ENCODE measurements around the gene MED22. TPM values are rescaled to one million over a fixed set of nuclear protein-coding genes. Genes with fewer than 3 reads are reported as not detected.
"Not testable (repeated sequence)": the region's sequence is repeated elsewhere in the genome, so short reads cannot be mapped to it uniquely, and the experiment has no call there.

The MED22 gene
- total RNA-seq, 1 donor from 2014 or later, result 45.7 TPM

- ChIA-PET POLR2A (interaction anchor here (0.6 to 4.6 kb wide), 2 partner anchors 15 to 32 kb away, joined by 3 to 32 read pairs; partner anchors contain the start of genes MED22 and RPL7A), CTCF (no interaction called here)
- peaks cover 62% of the 10 kb centered on the region for H3K36me3 Mint-ChIP-seq (ENCODE audit: low read depth)
- H3K9me3 Mint-ChIP-seq, result no peaks in the 10 kb centered on the region
- ATAC-seq (ENCODE audit: low read depth) (no peak), DNase-seq (no peak)
- no peaks in the 10 kb centered on the region for H3K27me3 Mint-ChIP-seq
- H3K4me3 Mint-ChIP-seq, result no peak overlapping the region
- intact Hi-C loops (cut with micrococcal nuclease), result loop anchor here (10.0 kb wide), 1 partner anchor 732 kb away; the partner anchor contains the start of gene BRD3
- no peak overlapping the region for H3K27ac Mint-ChIP-seq
- no peak for TF ChIP-seq CTCF (IDR thresholded peaks at IDR 0.05)
- peaks cover 36% of the 10 kb centered on the region for H3K4me1 Mint-ChIP-seq
Measured at GRCh38 chr9:133333011-133333410, 14.9 kb downstream of the MED22 start.

GRCh38 chr9:133332381-133332730 lies 15.6 kb downstream of the MED22 start:
- intact Hi-C loops (cut with micrococcal nuclease), result loop anchor here (10.0 kb wide), 1 partner anchor 732 kb away; the partner anchor contains the start of gene BRD3
- TF ChIP-seq CTCF (IDR thresholded peaks at IDR 0.05), result no peak
- Mint-ChIP-seq H3K27ac (no peak overlapping the region), H3K4me1 (peaks cover 33% of the 10 kb centered on the region), H3K4me3 (no peak overlapping the region), H3K27me3 (no peaks in the 10 kb centered on the region), H3K36me3 (ENCODE audit: low read depth) (peaks cover 67% of the 10 kb centered on the region), H3K9me3 (no peaks in the 10 kb centered on the region)
- DNase-seq (peak; percentile 10), ATAC-seq (ENCODE audit: low read depth) (no peak)
- POLR2A ChIA-PET, result interaction anchor here (1.4 kb wide), 1 partner anchor 16 kb away, joined by 3 read pairs; the partner anchor contains the start of genes MED22 and RPL7A
- CTCF ChIA-PET, result no interaction called here

GRCh38 chr9:133331641-133332380 lies 16.1 kb downstream of the MED22 start:
- peak; percentile 12 for DNase-seq
- no peaks in the 10 kb centered on the region for H3K27me3 Mint-ChIP-seq
- no peak overlapping the region for H3K27ac Mint-ChIP-seq
- ATAC-seq (ENCODE audit: low read depth), result no peak
- ChIA-PET POLR2A (interaction anchor here (1.4 kb wide), 1 partner anchor 16 kb away, joined by 3 read pairs; the partner anchor contains the start of genes MED22 and RPL7A), CTCF (no interaction called here)
- TF ChIP-seq CTCF (IDR thresholded peaks at IDR 0.05), result no peak
- H3K9me3 Mint-ChIP-seq, result no peaks in the 10 kb centered on the region
- H3K4me3 Mint-ChIP-seq, result no peak overlapping the region
- H3K4me1 Mint-ChIP-seq, result peaks cover 32% of the 10 kb centered on the region
- peaks cover 68% of the 10 kb centered on the region for H3K36me3 Mint-ChIP-seq (ENCODE audit: low read depth)
- intact Hi-C loops (cut with micrococcal nuclease), result loop anchor here (10.0 kb wide), 1 partner anchor 733 kb away; the partner anchor contains the start of gene BRD3

- peaks cover 68% of the 10 kb centered on the region for H3K36me3 Mint-ChIP-seq (ENCODE audit: low read depth)
- H3K4me3 Mint-ChIP-seq, result no peak overlapping the region
- H3K4me1 Mint-ChIP-seq, result peaks cover 26% of the 10 kb centered on the region
- TF ChIP-seq CTCF (IDR thresholded peaks at IDR 0.05), result no peak
- intact Hi-C loops (cut with micrococcal nuclease), result loop anchor here (10.0 kb wide), 1 partner anchor 734 kb away; the partner anchor contains the start of gene BRD3
- ChIA-PET CTCF (interaction anchor here (1.2 to 2.2 kb wide), 2 partner anchors 145 to 187 kb away, joined by 3 to 13 read pairs; no protein-coding TSS in a partner anchor), POLR2A (interaction anchor here (0.7 to 2.0 kb wide), 3 partner anchors 17 to 25 kb away, joined by 3 to 5 read pairs (median 3); partner anchors contain the start of genes MED22, RPL7A, SURF1 and SURF2)
- H3K27me3 Mint-ChIP-seq, result no peaks in the 10 kb centered on the region
- H3K27ac Mint-ChIP-seq, result no peak overlapping the region
- ATAC-seq (ENCODE audit: low read depth), result no peak
- no peaks in the 10 kb centered on the region for H3K9me3 Mint-ChIP-seq
- DNase-seq, result peak; percentile 12
Measured at GRCh38 chr9:133331221-133331620, 16.7 kb downstream of the MED22 start.

- not testable (repeated sequence) for ATAC-seq (ENCODE audit: low read depth); H3K27me3 Mint-ChIP-seq; H3K9me3 Mint-ChIP-seq; H3K4me3 Mint-ChIP-seq; H3K27ac Mint-ChIP-seq
- H3K4me1 Mint-ChIP-seq, result peaks cover 12% of the 10 kb centered on the region
- intact Hi-C loops (cut with micrococcal nuclease), result loop anchor here (10.0 kb wide), 1 partner anchor 735 kb away; the partner anchor contains the start of gene BRD3
- ChIA-PET POLR2A (interaction anchor here (2.0 kb wide), 1 partner anchor 18 kb away, joined by 5 read pairs; the partner anchor contains the start of genes MED22 and RPL7A), CTCF (interaction anchor here (0.7 to 2.2 kb wide), 3 partner anchors 22 to 157 kb away, joined by 3 to 13 read pairs (median 3); no protein-coding TSS in a partner anchor)
- peak; percentile 16 for DNase-seq
- H3K36me3 Mint-ChIP-seq (ENCODE audit: low read depth), result peaks cover 62% of the 10 kb centered on the region
Measured at GRCh38 chr9:133329306-133330156, 18.4 kb downstream of the MED22 start.
